T-helper 2 cell treated with Interferon-gamma antibody and Interleukin-4, amounts not matched to agents 100 ng/mL and 5 ng/mL, for 36 hours (primary cell): ENCODE data around the gene DSCAM. TPM values are rescaled to one million over a fixed set of nuclear protein-coding genes. Genes with fewer than 3 reads are reported as not detected.

Experiments
- intact Hi-C: fragments of 100-400 bp; cut with micrococcal nuclease; formaldehyde crosslinking; loops from one replicate; pipeline ENCODE4 v1.15.1; 2023
- total RNA-seq: library from RNA; stranded (reverse); gene quantifications from 2 replicates; pipeline ENCODE4 v1.2.3, GENCODE V29; 2022

Gene DSCAM
- total RNA-seq, 1 donor from 2014 or later = not detected

GRCh38 chr21:40386981-40387747 is 459.8 kb downstream of the DSCAM start:
- intact Hi-C loops = loop anchor here (5.0 kb wide), 1 partner anchor 245 kb away; no protein-coding TSS in a partner anchor

DNA sequence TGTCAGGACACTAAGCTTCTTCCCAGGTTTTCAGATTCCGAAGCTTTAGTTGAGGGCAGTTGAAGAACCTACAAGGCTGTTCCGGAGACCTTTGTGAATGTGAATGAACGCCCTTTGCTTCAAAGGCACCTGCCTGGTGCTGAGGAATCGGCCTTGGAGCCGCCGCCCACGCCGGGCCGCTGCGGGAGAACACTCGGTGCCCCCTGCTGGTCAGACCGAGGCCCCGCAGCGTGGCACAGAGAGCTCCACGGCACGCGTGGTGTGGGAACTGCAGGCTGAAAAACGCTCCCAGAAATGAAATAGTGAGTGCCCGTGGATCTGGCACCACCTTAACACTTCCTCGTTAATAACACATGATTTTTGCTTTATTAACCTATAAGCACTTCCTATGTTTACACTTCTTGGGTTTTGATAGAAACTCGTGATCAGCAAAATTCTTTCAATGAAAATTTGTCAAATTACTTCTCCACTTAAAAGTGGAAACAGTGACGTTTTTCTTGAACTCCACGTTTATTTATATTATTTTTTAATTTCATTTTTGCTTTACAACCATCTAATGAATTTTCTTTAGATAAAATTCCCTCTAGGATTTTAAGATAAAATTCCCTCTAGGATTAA is 460.6 kb downstream of the DSCAM start:
- intact Hi-C loops = loop anchor here (5.0 kb wide), 1 partner anchor 244 kb away; no protein-coding TSS in a partner anchor

DNA sequence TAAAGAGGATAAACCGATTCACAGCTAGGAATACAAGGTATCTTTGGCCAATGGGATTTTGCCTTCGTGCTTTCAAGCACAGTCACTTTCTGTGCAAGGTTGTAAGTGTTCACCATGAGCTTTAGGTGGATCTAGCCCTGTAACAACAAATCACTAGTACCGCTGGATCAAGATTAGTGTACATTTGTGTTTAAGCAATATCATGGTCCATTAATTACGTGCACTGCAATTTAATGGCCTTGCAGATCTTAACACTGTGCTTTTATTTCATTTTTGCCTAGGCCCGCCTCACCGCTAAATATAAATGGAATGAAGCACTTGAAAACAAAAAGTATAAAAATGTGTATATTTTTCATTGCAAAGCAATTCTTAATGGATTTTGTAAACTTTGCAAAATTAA is 461.1 kb downstream of the DSCAM start:
- intact Hi-C loops = loop anchor here (5.0 kb wide), 1 partner anchor 244 kb away; no protein-coding TSS in a partner anchor

DNA sequence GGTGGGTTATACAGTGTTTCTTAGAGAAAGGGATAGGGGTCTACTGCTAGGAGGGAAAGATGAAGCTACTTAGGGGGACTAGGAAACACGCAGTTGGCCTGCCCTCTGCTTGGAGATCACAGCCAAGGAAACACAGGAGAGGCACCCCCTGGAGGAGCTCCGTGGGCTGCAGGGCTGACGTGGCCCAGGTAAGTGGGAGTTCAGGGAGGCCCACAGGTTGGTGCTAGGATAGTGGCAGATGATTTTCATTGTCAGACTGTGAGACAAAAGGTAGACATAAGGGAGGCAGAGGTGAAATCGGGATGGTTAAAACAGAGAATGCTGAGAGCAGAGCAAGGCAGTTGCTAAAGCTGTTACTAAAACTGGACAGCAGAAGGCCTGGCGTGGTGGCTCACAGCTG is 463.0 kb downstream of the DSCAM start:
- intact Hi-C loops = no loop called here

DNA sequence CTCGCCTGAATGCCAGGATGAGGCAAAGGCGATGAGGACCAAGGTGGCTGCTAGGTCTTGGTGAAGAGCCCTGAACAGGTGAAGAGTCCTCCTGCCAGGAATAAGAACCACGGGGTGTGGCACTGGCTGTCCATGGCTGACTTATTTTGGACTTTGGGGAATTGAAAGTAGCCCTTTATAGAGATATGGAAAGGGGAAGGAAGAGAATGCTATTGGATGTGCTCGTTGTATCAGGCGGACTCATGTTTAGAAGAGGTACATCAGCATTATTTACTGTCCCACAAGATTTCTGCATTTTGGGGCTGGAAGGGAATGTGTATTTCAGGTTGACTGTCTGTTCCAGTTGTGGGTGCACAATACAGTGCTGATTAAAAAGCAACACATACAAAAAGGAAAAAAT is 465.8 kb downstream of the DSCAM start:
- intact Hi-C loops = no loop called here

DNA sequence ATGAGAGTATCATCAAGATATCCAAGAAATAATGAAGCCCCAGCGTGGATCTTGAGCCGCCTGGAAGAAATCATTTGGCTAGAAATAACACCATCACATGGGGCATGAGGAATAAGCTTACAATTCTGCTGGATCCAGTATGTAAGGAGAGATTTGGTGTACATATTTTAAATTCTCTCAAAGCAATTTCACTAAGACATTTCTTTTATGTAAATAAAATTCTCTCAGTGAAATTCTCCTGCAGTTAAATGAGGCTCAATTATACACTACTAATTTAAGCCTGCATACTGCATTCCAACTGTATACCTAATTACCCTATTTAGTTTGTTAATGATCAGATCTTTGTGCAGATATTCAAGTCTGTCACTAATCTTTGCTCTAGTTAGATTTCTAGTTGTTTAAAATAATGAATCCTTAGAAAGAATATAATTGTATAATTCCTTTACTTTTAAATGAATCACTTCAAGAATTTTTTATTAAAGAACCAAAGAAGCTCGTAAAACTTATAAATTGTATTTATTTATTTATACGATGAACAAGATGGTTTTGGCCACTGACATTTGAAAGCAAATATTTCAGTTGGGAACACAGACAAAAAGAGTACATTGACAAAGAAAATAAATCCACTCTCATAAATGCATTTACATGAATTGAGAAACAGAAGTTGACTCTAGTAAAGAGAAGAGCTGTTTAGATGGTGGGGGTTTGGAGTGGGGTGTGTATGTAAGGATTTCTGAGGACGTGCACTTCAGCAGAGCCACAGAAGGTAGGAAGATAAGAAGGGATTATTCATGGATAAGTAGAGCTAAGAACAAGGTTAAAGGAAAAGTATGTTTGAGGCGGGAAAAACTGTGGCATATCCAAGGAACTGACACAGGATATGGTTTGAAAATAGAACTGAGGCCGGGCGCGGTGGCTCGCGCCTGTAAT is 466.8 kb downstream of the DSCAM start:
- intact Hi-C loops = no loop called here

DNA sequence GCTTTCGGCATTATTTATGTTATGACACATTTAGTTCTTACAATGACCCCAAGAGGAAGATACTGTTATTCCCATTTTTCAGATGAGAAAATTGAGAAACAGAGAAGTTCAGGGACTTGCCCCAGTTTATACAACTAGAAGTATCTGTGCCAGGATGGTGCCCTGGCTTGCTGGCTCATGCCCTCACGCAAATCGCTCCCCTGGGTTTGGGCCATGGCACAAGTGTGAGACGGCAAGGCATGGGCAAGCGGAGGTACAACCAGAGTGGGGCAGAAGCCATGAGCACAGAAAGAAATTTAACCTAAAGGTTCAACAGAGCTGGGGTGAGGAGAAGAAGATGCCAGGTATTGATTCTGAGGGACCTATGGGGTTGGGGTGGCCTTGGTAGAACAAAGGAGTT is 469.8 kb downstream of the DSCAM start:
- intact Hi-C loops = no loop called here

DNA sequence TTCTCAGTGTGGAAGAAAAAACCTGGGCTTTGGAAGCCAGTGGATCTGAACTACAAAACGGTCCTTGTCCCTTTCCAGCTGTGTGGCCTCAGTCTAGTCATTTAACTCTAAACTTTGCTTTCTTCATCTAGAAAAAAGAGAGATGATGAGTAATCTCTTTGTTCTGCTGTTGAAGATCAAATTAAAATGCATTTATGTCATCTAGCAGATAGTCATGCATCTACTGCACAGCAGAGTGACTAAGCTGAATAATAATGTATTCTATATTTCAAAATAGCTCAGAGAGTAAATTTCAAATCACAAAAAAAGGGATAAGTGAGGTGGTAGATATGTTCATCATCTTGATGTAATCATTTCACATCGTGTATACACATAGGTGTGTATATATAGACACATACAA is 473.2 kb downstream of the DSCAM start:
- intact Hi-C loops = no loop called here

DNA sequence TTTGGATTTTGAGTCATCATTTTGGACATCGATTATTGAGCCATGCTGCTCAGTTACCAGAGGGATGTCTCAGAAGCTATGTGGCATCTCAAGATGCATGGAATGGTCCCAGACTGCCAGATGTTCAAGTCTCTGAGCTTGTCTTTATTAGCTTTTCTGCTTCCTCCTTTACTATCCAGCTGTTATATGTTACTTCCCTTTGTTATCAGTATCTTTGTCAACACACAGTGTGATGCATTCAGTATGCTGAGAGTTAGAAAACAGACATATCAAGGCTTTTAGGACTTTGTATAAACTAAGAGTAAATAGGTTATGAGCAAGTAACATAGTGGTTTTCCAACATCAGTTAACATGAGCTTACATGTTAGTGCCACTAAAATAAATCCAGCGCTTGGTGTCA is 474.5 kb downstream of the DSCAM start:
- intact Hi-C loops = no loop called here

GRCh38 chr21:40371329-40371728 is 475.6 kb downstream of the DSCAM start:
- intact Hi-C loops = no loop called here

GRCh38 chr21:40356644-40357043 is 490.3 kb downstream of the DSCAM start:
- intact Hi-C loops = no loop called here

DNA sequence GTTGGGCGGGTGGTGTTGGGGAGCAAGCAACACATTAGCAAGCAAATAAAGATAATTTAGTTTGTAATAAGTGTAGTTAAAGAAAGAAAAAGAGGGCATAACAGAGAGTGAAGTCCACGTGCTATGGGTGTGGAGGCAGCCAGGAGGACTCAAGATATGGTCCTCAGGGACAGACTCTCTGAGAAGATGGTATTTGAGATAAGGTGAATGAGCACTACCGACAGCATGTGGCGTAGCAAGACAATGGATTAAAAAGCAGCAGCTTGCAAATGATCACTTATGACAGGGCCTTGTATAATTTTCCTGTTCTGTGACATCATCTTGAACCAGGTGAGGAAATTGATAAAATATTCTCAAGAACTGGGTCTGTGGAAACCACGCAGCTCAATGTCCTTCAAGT is 491.9 kb downstream of the DSCAM start:
- intact Hi-C loops = no loop called here

DNA sequence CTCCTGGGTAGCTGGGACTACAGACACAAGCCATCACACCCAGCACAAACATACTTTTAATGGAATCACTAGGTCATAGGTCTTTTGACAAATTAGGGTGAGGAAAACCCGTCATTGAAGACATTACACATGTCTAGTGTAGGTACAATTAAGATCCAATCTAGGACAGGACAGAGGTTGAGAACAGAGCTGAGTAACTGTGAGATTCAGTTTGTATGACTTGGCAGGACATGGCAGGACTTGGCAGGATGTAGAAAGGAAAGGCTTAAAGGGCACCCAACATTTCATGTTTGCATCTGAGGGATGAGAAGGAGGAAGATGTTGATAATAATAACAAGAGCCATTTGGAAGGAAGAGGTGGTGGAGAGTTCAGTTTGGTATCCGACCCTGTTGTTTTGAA is 496.0 kb downstream of the DSCAM start:
- intact Hi-C loops = no loop called here

- intact Hi-C loops = no loop called here
These were observed 497.4 kb downstream of the DSCAM start for GRCh38 chr21:40349591-40349990.

DNA sequence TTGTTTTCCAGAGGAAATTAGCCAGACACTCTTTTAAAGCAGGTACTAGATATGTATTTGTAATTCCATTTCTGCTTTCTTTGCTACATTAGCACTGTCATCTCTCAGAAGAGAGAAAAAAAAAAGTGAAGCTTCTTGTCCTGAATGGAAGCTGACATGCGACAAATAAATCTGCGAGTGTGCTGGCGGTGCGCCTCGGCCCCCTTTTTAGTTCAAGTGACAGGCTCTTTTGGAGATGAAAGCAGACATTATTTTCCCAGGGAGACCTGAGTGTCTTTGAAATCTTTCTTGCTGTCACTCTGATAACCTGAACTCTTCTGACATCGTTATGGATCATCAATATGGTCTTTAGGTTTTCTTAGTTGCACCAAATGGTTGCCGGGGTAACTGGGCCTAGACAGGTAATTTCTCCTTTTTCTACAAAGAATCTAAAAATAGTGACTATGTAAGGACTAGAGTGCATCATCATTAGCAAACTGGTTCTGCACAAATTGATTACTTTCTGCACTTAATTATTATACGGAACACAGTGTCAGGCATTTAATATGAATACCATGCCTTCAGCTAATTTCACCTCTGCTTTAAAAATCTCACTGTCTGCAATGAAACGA is 501.1 kb downstream of the DSCAM start:
- intact Hi-C loops = no loop called here

DNA sequence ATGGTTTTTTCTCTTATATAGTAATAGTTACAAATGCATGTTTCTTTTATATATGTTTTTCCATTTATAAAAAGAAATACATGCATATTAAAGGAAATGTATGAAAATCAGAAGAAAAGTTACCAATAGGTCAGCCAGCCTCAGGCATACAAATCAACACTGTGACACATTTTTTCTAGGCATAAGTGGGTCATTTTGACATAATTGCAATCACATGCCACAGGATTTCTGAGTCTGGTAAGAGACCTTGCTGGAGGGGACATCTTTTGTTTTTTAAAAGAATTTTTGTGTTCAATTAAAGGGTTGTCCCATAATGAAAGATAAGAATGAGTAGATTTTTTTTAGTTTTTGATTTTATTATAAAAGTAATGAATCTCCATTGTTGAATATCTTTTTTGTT is 506.6 kb downstream of the DSCAM start:
- intact Hi-C loops = no loop called here

- intact Hi-C loops = no loop called here
These were observed 507.9 kb downstream of the DSCAM start for GRCh38 chr21:40339050-40339449.

DNA sequence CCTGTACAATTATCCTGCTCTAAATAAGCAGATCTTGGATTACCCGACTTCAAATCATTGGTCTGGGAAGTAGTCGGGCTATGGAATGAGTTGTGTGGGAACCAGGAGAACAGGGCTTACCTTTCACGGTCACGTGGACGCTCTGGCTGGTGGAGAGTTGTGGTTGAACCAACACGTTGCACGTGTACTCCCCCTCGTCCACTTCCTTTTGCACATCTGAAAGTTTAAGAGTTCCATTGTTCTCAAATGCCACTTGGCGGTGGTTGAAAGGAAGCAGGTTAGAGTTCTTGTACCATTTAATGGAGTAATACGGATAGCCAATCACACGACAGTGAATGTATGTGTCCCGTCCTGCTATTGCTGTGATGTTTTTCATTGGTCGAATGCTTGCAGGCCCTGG is 509.0 kb downstream of the DSCAM start:
- intact Hi-C loops = no loop called here

- intact Hi-C loops = no loop called here
These were observed 511.3 kb downstream of the DSCAM start for GRCh38 chr21:40335704-40336103.

DNA sequence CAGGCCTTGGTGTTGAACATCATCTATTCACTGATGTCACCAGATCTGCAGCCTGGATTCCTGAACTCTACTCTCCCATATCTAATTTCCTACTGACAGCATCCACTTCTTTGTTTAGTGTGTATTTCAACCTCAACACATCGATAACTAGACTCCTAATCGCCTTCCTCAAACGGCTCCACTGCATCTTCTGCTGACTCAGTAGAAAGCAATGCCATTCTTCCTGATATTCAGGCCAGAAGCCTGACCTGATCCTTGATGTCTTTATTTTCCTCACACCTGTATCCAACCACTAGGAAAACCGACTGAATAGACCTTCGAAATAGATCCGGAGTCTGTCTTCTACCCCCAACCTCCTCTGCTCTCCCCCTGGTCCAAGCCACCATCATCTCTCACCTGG is 512.8 kb downstream of the DSCAM start:
- intact Hi-C loops = no loop called here

GRCh38 chr21:40333731-40334130 is 513.2 kb downstream of the DSCAM start:
- intact Hi-C loops = no loop called here
